ENCODE results near the gene PCSK9. TPM values are rescaled to one million over a fixed set of nuclear protein-coding genes. Genes with fewer than 3 reads are reported as not detected.

PCSK9 gene
- total RNA-seq, 1 experiment from 2014 or later, result 41.6 TPM

- no peaks in the 10 kb centered on the region for H3K9me3 Mint-ChIP-seq (ENCODE audit: low read depth, unreplicated experiment)
- peaks cover 9% of the 10 kb centered on the region for H3K4me1 Mint-ChIP-seq (ENCODE audit: low read depth, unreplicated experiment)
- no peak for TF ChIP-seq CTCF (IDR thresholded peaks at IDR 0.05; ENCODE audit: unreplicated experiment)
- peaks cover 44% of the 10 kb centered on the region for H3K27me3 Mint-ChIP-seq (ENCODE audit: unreplicated experiment)
- DNase-seq, result no peak
- CTCF ChIA-PET, result interaction anchor here (1.0 to 2.6 kb wide), 2 partner anchors 24 to 53 kb away, joined by 3 to 12 read pairs; no protein-coding TSS in a partner anchor
- BruUV-seq (replicated peaks), result no TSS peak
- H3K36me3 Mint-ChIP-seq (ENCODE audit: insufficient read depth, unreplicated experiment), result peaks cover 8% of the 10 kb centered on the region
- H3K4me3 Mint-ChIP-seq (ENCODE audit: low read depth, unreplicated experiment), result no peak overlapping the region
- no peak overlapping the region for H3K27ac Mint-ChIP-seq (ENCODE audit: unreplicated experiment)
- intact Hi-C loops (cut with micrococcal nuclease; ENCODE audit: unreplicated experiment), result no loop called here
Observed at GRCh38 chr1:54998100-54998499, 41.2 kb upstream of the PCSK9 start.

- no peak within 1 kb of the TSS for H3K27ac Mint-ChIP-seq (ENCODE audit: unreplicated experiment)
- H3K36me3 Mint-ChIP-seq (ENCODE audit: insufficient read depth, unreplicated experiment), result peaks cover 8% of the 10 kb centered on the region
- intact Hi-C loops (cut with micrococcal nuclease; ENCODE audit: unreplicated experiment), result no loop called here
- H3K4me1 Mint-ChIP-seq (ENCODE audit: low read depth, unreplicated experiment), result peaks cover 9% of the 10 kb centered on the region
- no peak for DNase-seq
- CTCF ChIA-PET, result interaction anchor here (1.0 kb wide), 1 partner anchor 54 kb away, joined by 3 read pairs; no protein-coding TSS in a partner anchor
- H3K4me3 Mint-ChIP-seq (ENCODE audit: low read depth, unreplicated experiment), result no peak within 1 kb of the TSS
- H3K9me3 Mint-ChIP-seq (ENCODE audit: low read depth, unreplicated experiment), result no peaks in the 10 kb centered on the region
- TF ChIP-seq CTCF (IDR thresholded peaks at IDR 0.05; ENCODE audit: unreplicated experiment), result no peak
- BruUV-seq (replicated peaks), result no TSS peak
- peaks cover 42% of the 10 kb centered on the region for H3K27me3 Mint-ChIP-seq (ENCODE audit: unreplicated experiment)
Observed at GRCh38 chr1:54998677-54999076, 40.7 kb upstream of the PCSK9 start, which contains the start of gene BSND. Gene BSND (plus strand): TSS chr1:54998933. CDS start chr1:54999187, 254 bp downstream.

DNA sequence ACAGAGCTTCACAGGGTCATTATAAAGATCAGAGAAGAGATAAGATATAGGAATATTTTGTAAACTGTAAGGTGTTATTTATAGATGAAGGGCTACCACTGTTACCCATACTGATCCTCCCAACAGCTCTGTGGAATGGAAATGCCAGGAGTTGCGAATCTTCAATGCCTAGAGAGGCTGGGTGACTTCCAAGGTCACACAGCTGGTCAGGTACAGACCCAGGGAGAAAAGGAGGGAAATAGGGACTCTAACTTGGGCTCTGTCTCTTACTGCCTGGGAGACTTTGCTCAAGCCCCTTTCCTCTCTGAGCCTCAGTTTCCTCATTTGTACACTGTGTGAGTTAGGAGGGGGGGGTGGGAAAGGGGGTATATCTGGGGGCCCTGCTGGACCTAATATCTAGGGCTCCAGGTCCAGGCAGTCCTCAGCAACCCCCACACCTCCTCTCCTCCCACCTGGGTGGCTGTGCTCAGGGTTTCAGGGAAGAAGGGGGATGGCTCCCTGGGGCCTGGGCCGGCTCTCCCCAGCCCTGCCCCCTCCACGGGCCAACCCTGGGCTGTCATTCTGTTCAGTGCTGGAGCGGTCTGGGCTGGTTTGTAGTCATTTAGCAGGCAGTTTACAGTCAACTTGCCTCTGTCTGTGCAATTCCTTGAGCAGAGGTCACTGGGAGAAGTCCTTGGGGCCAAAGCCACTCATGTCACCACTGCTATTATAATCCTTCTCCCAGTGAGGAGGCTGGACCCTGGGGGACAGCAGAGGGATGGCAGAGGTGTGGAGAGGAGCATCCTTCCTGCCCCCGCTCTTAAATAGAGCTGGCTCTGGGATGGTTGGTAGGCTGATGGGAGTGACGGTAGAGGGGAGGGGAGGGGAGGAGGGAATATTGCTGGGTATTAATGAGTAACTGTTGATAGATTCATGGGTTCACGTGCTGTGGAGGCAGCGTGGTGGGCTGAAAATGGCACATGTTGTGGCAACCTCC is 39.0 kb upstream of the PCSK9 start:
- CTCF ChIA-PET, result interaction anchor here (1.0 kb wide), 1 partner anchor 49 kb away, joined by 3 read pairs; no protein-coding TSS in a partner anchor
- peaks cover 25% of the 10 kb centered on the region for H3K27me3 Mint-ChIP-seq (ENCODE audit: unreplicated experiment)
- intact Hi-C loops (cut with micrococcal nuclease; ENCODE audit: unreplicated experiment), result no loop called here

GRCh38 chr1:55001311-55001710 is 38.0 kb upstream of the PCSK9 start:
- H3K9me3 Mint-ChIP-seq (ENCODE audit: low read depth, unreplicated experiment), result no peaks in the 10 kb centered on the region
- H3K4me3 Mint-ChIP-seq (ENCODE audit: low read depth, unreplicated experiment), result no peak overlapping the region
- H3K27me3 Mint-ChIP-seq (ENCODE audit: unreplicated experiment), result peaks cover 16% of the 10 kb centered on the region
- H3K27ac Mint-ChIP-seq (ENCODE audit: unreplicated experiment), result no peak overlapping the region
- no peak for TF ChIP-seq CTCF (IDR thresholded peaks at IDR 0.05; ENCODE audit: unreplicated experiment)
- BruUV-seq (replicated peaks), result no TSS peak
- CTCF ChIA-PET, result interaction anchor here (1.0 kb wide), 1 partner anchor 21 kb away, joined by 3 read pairs; no protein-coding TSS in a partner anchor
- H3K4me1 Mint-ChIP-seq (ENCODE audit: low read depth, unreplicated experiment), result peaks cover 4% of the 10 kb centered on the region
- intact Hi-C loops (cut with micrococcal nuclease; ENCODE audit: unreplicated experiment), result no loop called here
- no peak for DNase-seq
- peaks cover 5% of the 10 kb centered on the region for H3K36me3 Mint-ChIP-seq (ENCODE audit: insufficient read depth, unreplicated experiment)

More for the DNA sequence above, 39.0 kb upstream of the PCSK9 start:
- peaks cover 9% of the 10 kb centered on the region for H3K4me1 Mint-ChIP-seq (ENCODE audit: low read depth, unreplicated experiment)
- no peak for TF ChIP-seq CTCF (IDR thresholded peaks at IDR 0.05; ENCODE audit: unreplicated experiment)
- H3K27ac Mint-ChIP-seq (ENCODE audit: unreplicated experiment), result no peak overlapping the region
- H3K36me3 Mint-ChIP-seq (ENCODE audit: insufficient read depth, unreplicated experiment), result peaks cover 8% of the 10 kb centered on the region
- BruUV-seq (replicated peaks), result no TSS peak
- H3K4me3 Mint-ChIP-seq (ENCODE audit: low read depth, unreplicated experiment), result no peak overlapping the region
- no peaks in the 10 kb centered on the region for H3K9me3 Mint-ChIP-seq (ENCODE audit: low read depth, unreplicated experiment)
- DNase-seq, result no peak
